ENCODE data around the gene KCNIP1. TPM values are rescaled to one million over a fixed set of nuclear protein-coding genes. Genes with fewer than 3 reads are reported as not detected.

The KCNIP1 gene
- polyA plus RNA-seq, 1 donor from 2014 or later: 13.8 TPM

DNA sequence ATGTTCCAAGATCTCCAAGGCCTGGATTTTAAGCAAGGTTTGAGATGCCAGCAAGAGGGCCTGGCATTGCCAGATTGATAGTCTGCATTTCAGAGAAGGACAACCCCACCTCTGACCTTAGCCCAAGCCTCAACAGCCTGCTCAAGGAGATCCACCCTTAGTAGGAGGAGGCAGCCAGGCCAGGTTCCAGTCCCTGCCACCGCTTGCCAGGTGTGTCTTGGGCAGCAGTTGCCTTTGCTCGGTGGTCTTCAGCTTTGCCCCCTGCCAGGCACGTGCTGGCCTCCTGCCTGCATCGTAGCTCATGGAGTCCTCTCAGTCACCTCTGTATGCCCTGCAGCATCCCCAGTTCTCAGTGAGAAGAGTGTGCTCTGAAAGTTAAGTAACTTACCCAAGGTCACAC, 134.2 kb downstream of the KCNIP1 start:
- Histone ChIP-seq H3K27ac (ENCODE audit: low read length) (no peak overlapping the region), H3F3A (ENCODE audit: insufficient read depth, low read length, poor library complexity, severe bottlenecking) (no peaks in the 10 kb centered on the region), H3K4me3 (ENCODE audit: low read length) (no peak overlapping the region), H3K27me3 (ENCODE audit: insufficient read depth, low read depth, low read length) (no peaks in the 10 kb centered on the region), H3K9me3 (ENCODE audit: low read length) (no peaks in the 10 kb centered on the region), H3K4me2 (ENCODE audit: low read length) (no peak overlapping the region), H2AFZ (ENCODE audit: low read depth, low read length) (no peak overlapping the region), H4K20me1 (ENCODE audit: insufficient read depth) (no peaks in the 10 kb centered on the region), H3K9me2 (ENCODE audit: insufficient read depth, low read length) (no peaks in the 10 kb centered on the region), H3K79me2 (replicated peaks; ENCODE audit: insufficient read depth, low read length) (no peaks in the 10 kb centered on the region), H3K9ac (ENCODE audit: low read length) (no peak overlapping the region), H3K36me3 (ENCODE audit: insufficient read depth, low read length) (no peaks in the 10 kb centered on the region)
- TF ChIP-seq SMC3 (conservative IDR thresholded peaks at IDR 0.05; ENCODE audit: poor library complexity) (no peak), POLR2AphosphoS5 (IDR thresholded peaks at IDR 0.05) (no peak), TAF1 (IDR thresholded peaks at IDR 0.05; ENCODE audit: low read depth) (no peak), EP300 (conservative IDR thresholded peaks at IDR 0.05; ENCODE audit: poor library complexity, severe bottlenecking) (no peak), MXI1 (conservative IDR thresholded peaks at IDR 0.05; ENCODE audit: poor library complexity, severe bottlenecking) (no peak), EZH2 (IDR thresholded peaks at IDR 0.05; ENCODE audit: borderline replicate concordance, insufficient read depth, low read length, poor library complexity, severe bottlenecking) (no peak), RAD21 (conservative IDR thresholded peaks at IDR 0.05) (no peak)
- TF ChIP-seq, protein P1, sequence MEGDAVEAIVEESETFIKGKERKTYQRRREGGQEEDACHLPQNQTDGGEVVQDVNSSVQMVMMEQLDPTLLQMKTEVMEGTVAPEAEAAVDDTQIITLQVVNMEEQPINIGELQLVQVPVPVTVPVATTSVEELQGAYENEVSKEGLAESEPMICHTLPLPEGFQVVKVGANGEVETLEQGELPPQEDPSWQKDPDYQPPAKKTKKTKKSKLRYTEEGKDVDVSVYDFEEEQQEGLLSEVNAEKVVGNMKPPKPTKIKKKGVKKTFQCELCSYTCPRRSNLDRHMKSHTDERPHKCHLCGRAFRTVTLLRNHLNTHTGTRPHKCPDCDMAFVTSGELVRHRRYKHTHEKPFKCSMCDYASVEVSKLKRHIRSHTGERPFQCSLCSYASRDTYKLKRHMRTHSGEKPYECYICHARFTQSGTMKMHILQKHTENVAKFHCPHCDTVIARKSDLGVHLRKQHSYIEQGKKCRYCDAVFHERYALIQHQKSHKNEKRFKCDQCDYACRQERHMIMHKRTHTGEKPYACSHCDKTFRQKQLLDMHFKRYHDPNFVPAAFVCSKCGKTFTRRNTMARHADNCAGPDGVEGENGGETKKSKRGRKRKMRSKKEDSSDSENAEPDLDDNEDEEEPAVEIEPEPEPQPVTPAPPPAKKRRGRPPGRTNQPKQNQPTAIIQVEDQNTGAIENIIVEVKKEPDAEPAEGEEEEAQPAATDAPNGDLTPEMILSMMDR (IDR thresholded peaks at IDR 0.05; ENCODE audit: poor library complexity, severe bottlenecking): no peak
- TF ChIP-seq, protein P2, sequence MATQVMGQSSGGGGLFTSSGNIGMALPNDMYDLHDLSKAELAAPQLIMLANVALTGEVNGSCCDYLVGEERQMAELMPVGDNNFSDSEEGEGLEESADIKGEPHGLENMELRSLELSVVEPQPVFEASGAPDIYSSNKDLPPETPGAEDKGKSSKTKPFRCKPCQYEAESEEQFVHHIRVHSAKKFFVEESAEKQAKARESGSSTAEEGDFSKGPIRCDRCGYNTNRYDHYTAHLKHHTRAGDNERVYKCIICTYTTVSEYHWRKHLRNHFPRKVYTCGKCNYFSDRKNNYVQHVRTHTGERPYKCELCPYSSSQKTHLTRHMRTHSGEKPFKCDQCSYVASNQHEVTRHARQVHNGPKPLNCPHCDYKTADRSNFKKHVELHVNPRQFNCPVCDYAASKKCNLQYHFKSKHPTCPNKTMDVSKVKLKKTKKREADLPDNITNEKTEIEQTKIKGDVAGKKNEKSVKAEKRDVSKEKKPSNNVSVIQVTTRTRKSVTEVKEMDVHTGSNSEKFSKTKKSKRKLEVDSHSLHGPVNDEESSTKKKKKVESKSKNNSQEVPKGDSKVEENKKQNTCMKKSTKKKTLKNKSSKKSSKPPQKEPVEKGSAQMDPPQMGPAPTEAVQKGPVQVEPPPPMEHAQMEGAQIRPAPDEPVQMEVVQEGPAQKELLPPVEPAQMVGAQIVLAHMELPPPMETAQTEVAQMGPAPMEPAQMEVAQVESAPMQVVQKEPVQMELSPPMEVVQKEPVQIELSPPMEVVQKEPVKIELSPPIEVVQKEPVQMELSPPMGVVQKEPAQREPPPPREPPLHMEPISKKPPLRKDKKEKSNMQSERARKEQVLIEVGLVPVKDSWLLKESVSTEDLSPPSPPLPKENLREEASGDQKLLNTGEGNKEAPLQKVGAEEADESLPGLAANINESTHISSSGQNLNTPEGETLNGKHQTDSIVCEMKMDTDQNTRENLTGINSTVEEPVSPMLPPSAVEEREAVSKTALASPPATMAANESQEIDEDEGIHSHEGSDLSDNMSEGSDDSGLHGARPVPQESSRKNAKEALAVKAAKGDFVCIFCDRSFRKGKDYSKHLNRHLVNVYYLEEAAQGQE (IDR thresholded peaks at IDR 0.05; ENCODE audit: borderline replicate concordance): no peak

DNA sequence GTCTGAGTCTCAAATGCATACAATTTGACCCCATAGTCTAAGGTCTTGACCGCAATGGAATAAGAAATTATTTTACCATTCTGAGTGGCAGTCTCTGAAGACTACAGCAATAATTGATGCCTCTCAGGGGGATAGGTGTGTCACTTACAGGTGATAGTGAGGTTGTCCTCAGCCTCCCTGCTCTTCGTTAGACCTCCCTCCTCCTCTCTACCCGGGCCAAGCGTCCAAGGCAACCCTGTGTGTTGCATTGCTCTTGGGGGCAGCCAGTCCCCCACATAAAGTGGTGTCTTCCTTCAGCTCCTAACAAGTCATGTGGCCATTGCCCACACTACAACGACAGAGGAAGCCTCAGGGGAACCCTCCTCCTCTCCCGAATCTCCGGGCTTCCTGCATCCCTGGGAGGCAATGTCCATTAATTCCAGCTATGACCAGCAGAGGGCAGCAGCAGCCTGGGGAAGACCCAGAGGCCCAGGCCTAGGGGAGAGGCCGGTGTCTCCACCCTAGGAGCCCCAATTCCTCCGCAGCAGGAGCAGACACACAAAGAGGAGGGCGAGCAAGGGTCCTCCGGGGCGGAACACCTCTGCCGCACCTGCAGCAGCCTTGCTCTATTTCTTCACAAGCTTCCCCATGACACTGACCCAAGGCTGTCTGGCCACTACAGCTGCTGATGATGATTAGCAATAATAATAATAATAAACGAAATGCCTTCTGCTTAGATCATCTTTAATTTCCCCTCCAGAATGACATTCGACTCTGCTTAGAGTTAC, 134.8 kb downstream of the KCNIP1 start:
- no peak overlapping the region for H2AFZ ChIP-seq (ENCODE audit: low read depth, low read length)
- H4K20me1 ChIP-seq (ENCODE audit: insufficient read depth): no peaks in the 10 kb centered on the region
- H3F3A ChIP-seq (ENCODE audit: insufficient read depth, low read length, poor library complexity, severe bottlenecking): no peaks in the 10 kb centered on the region
- H3K36me3 ChIP-seq (ENCODE audit: insufficient read depth, low read length): no peaks in the 10 kb centered on the region
- H3K9me2 ChIP-seq (ENCODE audit: insufficient read depth, low read length): no peaks in the 10 kb centered on the region
- TF ChIP-seq, protein P1 (IDR thresholded peaks at IDR 0.05; ENCODE audit: poor library complexity, severe bottlenecking): peak; percentile 89
- TF ChIP-seq SMC3 (conservative IDR thresholded peaks at IDR 0.05; ENCODE audit: poor library complexity): peak; percentile 85
- peak; percentile 88 for TF ChIP-seq RAD21 (conservative IDR thresholded peaks at IDR 0.05)
- no peak for TF ChIP-seq POLR2AphosphoS5 (IDR thresholded peaks at IDR 0.05)
- no peak for TF ChIP-seq MXI1 (conservative IDR thresholded peaks at IDR 0.05; ENCODE audit: poor library complexity, severe bottlenecking)
- H3K4me3 ChIP-seq (ENCODE audit: low read length): no peak overlapping the region
- H3K79me2 ChIP-seq (replicated peaks; ENCODE audit: insufficient read depth, low read length): no peaks in the 10 kb centered on the region
- no peaks in the 10 kb centered on the region for H3K9me3 ChIP-seq (ENCODE audit: low read length)
- H3K9ac ChIP-seq (ENCODE audit: low read length): no peak overlapping the region
- H3K27ac ChIP-seq (ENCODE audit: low read length): no peak overlapping the region
- no peak overlapping the region for H3K4me2 ChIP-seq (ENCODE audit: low read length)
- no peaks in the 10 kb centered on the region for H3K27me3 ChIP-seq (ENCODE audit: insufficient read depth, low read depth, low read length)
